GM23338 (cell line): ENCODE measurements around the gene GPRC5B. TPM values are rescaled to one million over a fixed set of nuclear protein-coding genes. Genes with fewer than 3 reads are reported as not detected.

Source experiments
- ATAC-seq: fragments of 200-7000 bp; cut with Tn5 transposase; 3 replicates; pipeline ENCODE4 v1.9.1; 2020
- DNase-seq: peaks from one replicate; pipeline ENCODE4 v3.0.0-alpha.2; 2015; ENCODE audit warnings: low spot score
- H2AFZ ChIP-seq: fragments of 200-600 bp; sonication (generic); 2 replicates; pipeline ENCODE4 v1.8.0; 2016; ENCODE audit warnings: antibody characterized with exemption, mild to moderate bottlenecking, moderate library complexity
- H3F3A ChIP-seq: fragments of 200-600 bp; sonication (generic); replicated peaks from 2 replicates; pipeline ENCODE4 v1.8.0; 2017; ENCODE audit warnings: antibody characterized with exemption, mixed run types, low read depth
- H3K27ac ChIP-seq: fragments of 200-600 bp; sonication (generic); 2 replicates; pipeline ENCODE4 v1.6.1; 2016; ENCODE audit warnings: low read depth
- H3K27me3 ChIP-seq: fragments of 200-600 bp; sonication (generic); 2 replicates; pipeline ENCODE4 v1.8.0; 2016; ENCODE audit warnings: mild to moderate bottlenecking, mixed run types, moderate library complexity; ENCODE audit not compliant: insufficient read depth
- H3K36me3 ChIP-seq: fragments of 200-600 bp; sonication (generic); 2 replicates; pipeline ENCODE4 v1.8.0; 2016; ENCODE audit warnings: mild to moderate bottlenecking; ENCODE audit not compliant: insufficient read depth
- H3K4me1 ChIP-seq: fragments of 200-600 bp; sonication (generic); 2 replicates; pipeline ENCODE4 v1.8.0; 2016; ENCODE audit warnings: mild to moderate bottlenecking, moderate library complexity; ENCODE audit not compliant: insufficient read depth
- H3K4me2 ChIP-seq: fragments of 200-600 bp; sonication (generic); 2 replicates; pipeline ENCODE4 v1.7.1; 2017; ENCODE audit warnings: mixed run types
- H3K4me3 ChIP-seq: fragments of 200-600 bp; sonication (generic); 2 replicates; pipeline ENCODE4 v1.6.1; 2016; ENCODE audit warnings: mixed run types
- H3K79me2 ChIP-seq: fragments of 200-600 bp; sonication (generic); replicated peaks from 2 replicates; pipeline ENCODE4 v1.8.0; 2017; ENCODE audit warnings: mild to moderate bottlenecking; ENCODE audit not compliant: insufficient read depth
- H3K9me2 ChIP-seq: fragments of 200-600 bp; sonication (generic); 2 replicates; pipeline ENCODE4 v1.8.0; 2017; ENCODE audit not compliant: insufficient read depth
- H4K20me1 ChIP-seq: fragments of 200-600 bp; sonication (generic); replicated peaks from 2 replicates; pipeline ENCODE4 v1.8.0; 2017; ENCODE audit warnings: mild to moderate bottlenecking; ENCODE audit not compliant: insufficient read depth
- H3K27ac Mint-ChIP-seq: 2 replicates; pipeline ENCODE4 v1.8.0; 2020; ENCODE audit warnings: inconsistent platforms, mild to moderate bottlenecking, moderate library complexity, mixed read lengths
- H3K27me3 Mint-ChIP-seq: 3 replicates; pipeline ENCODE4 v1.8.0; 2022; ENCODE audit warnings: low read depth, mild to moderate bottlenecking, moderate library complexity, mixed read lengths, inconsistent platforms; ENCODE audit not compliant: insufficient read depth, poor library complexity
- H3K36me3 Mint-ChIP-seq: 3 replicates; pipeline ENCODE4 v1.8.0; 2021; ENCODE audit warnings: low read depth, mild to moderate bottlenecking, inconsistent platforms, moderate library complexity, mixed read lengths
- H3K4me1 Mint-ChIP-seq: 3 replicates; pipeline ENCODE4 v1.8.0; 2020; ENCODE audit warnings: mild to moderate bottlenecking, inconsistent platforms, mixed read lengths
- H3K4me3 Mint-ChIP-seq: 3 replicates; pipeline ENCODE4 v1.8.0; 2021; ENCODE audit warnings: moderate library complexity, mild to moderate bottlenecking, inconsistent platforms, mixed read lengths
- H3K9me3 Mint-ChIP-seq: 3 replicates; pipeline ENCODE4 v1.8.0; 2020; ENCODE audit warnings: moderate library complexity, mild to moderate bottlenecking, inconsistent platforms, mixed read lengths
- CREB1 ChIP-seq: fragments of 250-450 bp; sonication (Bioruptor Pico); IDR thresholded peaks from 2 replicates; pipeline ENCODE4 v1.5.0; 2020; ENCODE audit warnings: low read depth, mild to moderate bottlenecking, moderate library complexity
- EZH2 ChIP-seq: fragments of 200-600 bp; sonication (generic); IDR thresholded peaks from one replicate; pipeline ENCODE4 v1.8.0; 2017; ENCODE audit warnings: antibody characterized with exemption, mild to moderate bottlenecking, low read depth; ENCODE audit not compliant: unreplicated experiment
- EZH2phosphoT487 ChIP-seq: fragments of 200-600 bp; sonication (generic); IDR thresholded peaks from one replicate; pipeline ENCODE4 v1.8.1; 2018; ENCODE audit warnings: antibody characterized with exemption; ENCODE audit not compliant: unreplicated experiment
- JUNB ChIP-seq: IDR thresholded peaks from one replicate; pipeline ENCODE4 v1.6.1; 2016; ENCODE audit warnings: antibody characterized with exemption; ENCODE audit not compliant: unreplicated experiment
- NANOG ChIP-seq: IDR thresholded peaks from 2 replicates; pipeline ENCODE4 v1.6.1; 2016; ENCODE audit warnings: antibody characterized with exemption, borderline replicate concordance
- POLR2AphosphoS5 ChIP-seq: IDR thresholded peaks from 2 replicates; pipeline ENCODE4 v1.6.1; 2016; ENCODE audit warnings: antibody characterized with exemption, low read depth
- STAT1 ChIP-seq: IDR thresholded peaks from one replicate; pipeline ENCODE4 v1.6.1; 2016; ENCODE audit warnings: antibody characterized with exemption; ENCODE audit not compliant: unreplicated experiment
- ZNF114 ChIP-seq: fragments of 250-450 bp; sonication (Bioruptor Pico); IDR thresholded peaks from 2 replicates; pipeline ENCODE4 v1.5.0; 2020; ENCODE audit warnings: mild to moderate bottlenecking, moderate library complexity
- ZNF331 ChIP-seq: fragments of 250-450 bp; sonication (Bioruptor Pico); IDR thresholded peaks from 2 replicates; pipeline ENCODE4 v1.5.0; 2020; ENCODE audit warnings: low read depth, mild to moderate bottlenecking, moderate library complexity
- polyA plus RNA-seq: library from polyadenylated mRNA; unstranded; fragments of >200 nt; fragmentation: Nextera tagmentation; extraction: Ambion mirVana; gene quantifications from 2 replicates; pipeline ENCODE4 v1.2.1, GENCODE V29; 2016
- total RNA-seq: library from RNA; depleted of rRNA; stranded (reverse); fragments of >200 nt; shearing (Covaris generic); gene quantifications from 2 replicates; pipeline ENCODE4 v1.2.3, GENCODE V29; 2014
- TF ChIP-seq, protein P1 (sequence below): fragments of 250-450 bp; sonication (Bioruptor Pico); IDR thresholded peaks from 2 replicates; pipeline ENCODE4 v1.5.0; 2020; ENCODE audit warnings: mild to moderate bottlenecking, moderate library complexity
- TF ChIP-seq, protein P2 (sequence below): IDR thresholded peaks from 2 replicates; pipeline ENCODE4 v1.6.1; 2016; ENCODE audit warnings: antibody characterized with exemption
- TF ChIP-seq, protein P3 (sequence below), 2 experiments: fragments of 200-600 bp in 1 of 2; sonication (generic) in 1 of 2; conservative IDR thresholded peaks; 2 replicates each; pipeline versions ENCODE4 v1.5.1 to v1.6.1; 2016 to 2017; ENCODE audit warnings: antibody characterized with exemption in 2 of 2, low read depth in 2 of 2, mild to moderate bottlenecking in 2 of 2, moderate library complexity in 1 of 2
- TF ChIP-seq, protein P4 (sequence below): IDR thresholded peaks from one replicate; pipeline ENCODE4 v1.6.1; 2018; ENCODE audit warnings: antibody characterized with exemption; ENCODE audit not compliant: unreplicated experiment

Gene GPRC5B
- total and polyA plus RNA-seq, 2 experiments from 2014 or later: 70.9 to 82.5 TPM

DNA sequence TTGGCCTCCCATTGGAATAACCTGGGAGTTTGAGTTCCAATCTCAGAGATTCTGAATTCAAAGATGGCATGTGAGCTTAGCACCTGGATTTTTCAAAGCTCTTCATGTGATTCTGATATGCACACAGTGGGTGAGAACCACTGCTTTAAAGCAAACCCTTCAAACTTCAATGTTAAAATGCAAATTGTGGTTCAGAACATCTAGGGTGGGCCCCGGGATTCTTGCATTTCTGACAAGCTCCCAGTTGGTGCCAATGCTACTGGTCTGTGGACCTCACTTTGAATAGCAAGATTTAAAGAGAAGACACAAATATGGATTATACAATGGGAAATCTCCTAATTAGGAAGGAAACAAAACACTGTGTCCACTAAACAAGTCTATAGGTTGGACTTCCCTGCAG is 43.8 kb upstream of the GPRC5B start:
- no peak overlapping the region for H3K4me3 Mint-ChIP-seq
- no peaks in the 10 kb centered on the region for H3K9me2 ChIP-seq
- no peak overlapping the region for H3K4me2 ChIP-seq
- no peak overlapping the region for H3K27ac ChIP-seq
- peaks cover 12% of the 10 kb centered on the region; the same call in 2 of the 3 replicates for H3K4me1 Mint-ChIP-seq
- no peaks in the 10 kb centered on the region for H3K79me2 ChIP-seq
- H3K27me3 Mint-ChIP-seq: peaks cover 1% of the 10 kb centered on the region
- H3K4me1 ChIP-seq: peaks cover 7% of the 10 kb centered on the region; the same call in 1 of the 2 replicates
- H3K9me3 Mint-ChIP-seq: peaks cover 9% of the 10 kb centered on the region; the same call in 2 of the 3 replicates
- ATAC-seq (no peak), DNase-seq (no peak)
- peaks cover 3% of the 10 kb centered on the region; the same call in 1 of the 3 replicates for H3K36me3 Mint-ChIP-seq
- no peaks in the 10 kb centered on the region for H3K27me3 ChIP-seq
- H4K20me1 ChIP-seq: no peaks in the 10 kb centered on the region
- TF ChIP-seq JUNB: no peak
- no peak for TF ChIP-seq ZNF331 (CRISPR knock-in tag)
- no peak for TF ChIP-seq NANOG
- no peak for TF ChIP-seq STAT1
- TF ChIP-seq, protein P1, sequence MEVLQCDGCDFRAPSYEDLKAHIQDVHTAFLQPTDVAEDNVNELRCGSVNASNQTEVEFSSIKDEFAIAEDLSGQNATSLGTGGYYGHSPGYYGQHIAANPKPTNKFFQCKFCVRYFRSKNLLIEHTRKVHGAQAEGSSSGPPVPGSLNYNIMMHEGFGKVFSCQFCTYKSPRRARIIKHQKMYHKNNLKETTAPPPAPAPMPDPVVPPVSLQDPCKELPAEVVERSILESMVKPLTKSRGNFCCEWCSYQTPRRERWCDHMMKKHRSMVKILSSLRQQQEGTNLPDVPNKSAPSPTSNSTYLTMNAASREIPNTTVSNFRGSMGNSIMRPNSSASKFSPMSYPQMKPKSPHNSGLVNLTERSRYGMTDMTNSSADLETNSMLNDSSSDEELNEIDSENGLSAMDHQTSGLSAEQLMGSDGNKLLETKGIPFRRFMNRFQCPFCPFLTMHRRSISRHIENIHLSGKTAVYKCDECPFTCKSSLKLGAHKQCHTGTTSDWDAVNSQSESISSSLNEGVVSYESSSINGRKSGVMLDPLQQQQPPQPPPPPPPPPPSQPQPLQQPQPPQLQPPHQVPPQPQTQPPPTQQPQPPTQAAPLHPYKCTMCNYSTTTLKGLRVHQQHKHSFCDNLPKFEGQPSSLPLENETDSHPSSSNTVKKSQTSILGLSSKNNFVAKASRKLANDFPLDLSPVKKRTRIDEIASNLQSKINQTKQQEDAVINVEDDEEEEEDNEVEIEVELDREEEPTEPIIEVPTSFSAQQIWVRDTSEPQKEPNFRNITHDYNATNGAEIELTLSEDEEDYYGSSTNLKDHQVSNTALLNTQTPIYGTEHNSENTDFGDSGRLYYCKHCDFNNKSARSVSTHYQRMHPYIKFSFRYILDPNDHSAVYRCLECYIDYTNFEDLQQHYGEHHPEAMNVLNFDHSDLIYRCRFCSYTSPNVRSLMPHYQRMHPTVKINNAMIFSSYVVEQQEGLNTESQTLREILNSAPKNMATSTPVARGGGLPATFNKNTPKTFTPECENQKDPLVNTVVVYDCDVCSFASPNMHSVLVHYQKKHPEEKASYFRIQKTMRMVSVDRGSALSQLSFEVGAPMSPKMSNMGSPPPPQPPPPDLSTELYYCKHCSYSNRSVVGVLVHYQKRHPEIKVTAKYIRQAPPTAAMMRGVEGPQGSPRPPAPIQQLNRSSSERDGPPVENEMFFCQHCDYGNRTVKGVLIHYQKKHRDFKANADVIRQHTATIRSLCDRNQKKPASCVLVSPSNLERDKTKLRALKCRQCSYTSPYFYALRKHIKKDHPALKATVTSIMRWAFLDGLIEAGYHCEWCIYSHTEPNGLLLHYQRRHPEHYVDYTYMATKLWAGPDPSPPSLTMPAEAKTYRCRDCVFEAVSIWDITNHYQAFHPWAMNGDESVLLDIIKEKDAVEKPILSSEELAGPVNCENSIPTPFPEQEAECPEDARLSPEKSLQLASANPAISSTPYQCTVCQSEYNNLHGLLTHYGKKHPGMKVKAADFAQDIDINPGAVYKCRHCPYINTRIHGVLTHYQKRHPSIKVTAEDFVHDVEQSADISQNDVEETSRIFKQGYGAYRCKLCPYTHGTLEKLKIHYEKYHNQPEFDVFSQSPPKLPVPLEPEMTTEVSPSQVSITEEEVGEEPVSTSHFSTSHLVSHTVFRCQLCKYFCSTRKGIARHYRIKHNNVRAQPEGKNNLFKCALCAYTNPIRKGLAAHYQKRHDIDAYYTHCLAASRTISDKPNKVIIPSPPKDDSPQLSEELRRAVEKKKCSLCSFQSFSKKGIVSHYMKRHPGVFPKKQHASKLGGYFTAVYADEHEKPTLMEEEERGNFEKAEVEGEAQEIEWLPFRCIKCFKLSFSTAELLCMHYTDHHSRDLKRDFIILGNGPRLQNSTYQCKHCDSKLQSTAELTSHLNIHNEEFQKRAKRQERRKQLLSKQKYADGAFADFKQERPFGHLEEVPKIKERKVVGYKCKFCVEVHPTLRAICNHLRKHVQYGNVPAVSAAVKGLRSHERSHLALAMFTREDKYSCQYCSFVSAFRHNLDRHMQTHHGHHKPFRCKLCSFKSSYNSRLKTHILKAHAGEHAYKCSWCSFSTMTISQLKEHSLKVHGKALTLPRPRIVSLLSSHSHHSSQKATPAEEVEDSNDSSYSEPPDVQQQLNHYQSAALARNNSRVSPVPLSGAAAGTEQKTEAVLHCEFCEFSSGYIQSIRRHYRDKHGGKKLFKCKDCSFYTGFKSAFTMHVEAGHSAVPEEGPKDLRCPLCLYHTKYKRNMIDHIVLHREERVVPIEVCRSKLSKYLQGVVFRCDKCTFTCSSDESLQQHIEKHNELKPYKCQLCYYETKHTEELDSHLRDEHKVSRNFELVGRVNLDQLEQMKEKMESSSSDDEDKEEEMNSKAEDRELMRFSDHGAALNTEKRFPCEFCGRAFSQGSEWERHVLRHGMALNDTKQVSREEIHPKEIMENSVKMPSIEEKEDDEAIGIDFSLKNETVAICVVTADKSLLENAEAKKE: no peak
- TF ChIP-seq, protein P2, sequence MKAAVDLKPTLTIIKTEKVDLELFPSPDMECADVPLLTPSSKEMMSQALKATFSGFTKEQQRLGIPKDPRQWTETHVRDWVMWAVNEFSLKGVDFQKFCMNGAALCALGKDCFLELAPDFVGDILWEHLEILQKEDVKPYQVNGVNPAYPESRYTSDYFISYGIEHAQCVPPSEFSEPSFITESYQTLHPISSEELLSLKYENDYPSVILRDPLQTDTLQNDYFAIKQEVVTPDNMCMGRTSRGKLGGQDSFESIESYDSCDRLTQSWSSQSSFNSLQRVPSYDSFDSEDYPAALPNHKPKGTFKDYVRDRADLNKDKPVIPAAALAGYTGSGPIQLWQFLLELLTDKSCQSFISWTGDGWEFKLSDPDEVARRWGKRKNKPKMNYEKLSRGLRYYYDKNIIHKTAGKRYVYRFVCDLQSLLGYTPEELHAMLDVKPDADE: no peak
- no peak for TF ChIP-seq EZH2
- no peak for TF ChIP-seq EZH2phosphoT487
- TF ChIP-seq CREB1: no peak
- TF ChIP-seq, protein P3, sequence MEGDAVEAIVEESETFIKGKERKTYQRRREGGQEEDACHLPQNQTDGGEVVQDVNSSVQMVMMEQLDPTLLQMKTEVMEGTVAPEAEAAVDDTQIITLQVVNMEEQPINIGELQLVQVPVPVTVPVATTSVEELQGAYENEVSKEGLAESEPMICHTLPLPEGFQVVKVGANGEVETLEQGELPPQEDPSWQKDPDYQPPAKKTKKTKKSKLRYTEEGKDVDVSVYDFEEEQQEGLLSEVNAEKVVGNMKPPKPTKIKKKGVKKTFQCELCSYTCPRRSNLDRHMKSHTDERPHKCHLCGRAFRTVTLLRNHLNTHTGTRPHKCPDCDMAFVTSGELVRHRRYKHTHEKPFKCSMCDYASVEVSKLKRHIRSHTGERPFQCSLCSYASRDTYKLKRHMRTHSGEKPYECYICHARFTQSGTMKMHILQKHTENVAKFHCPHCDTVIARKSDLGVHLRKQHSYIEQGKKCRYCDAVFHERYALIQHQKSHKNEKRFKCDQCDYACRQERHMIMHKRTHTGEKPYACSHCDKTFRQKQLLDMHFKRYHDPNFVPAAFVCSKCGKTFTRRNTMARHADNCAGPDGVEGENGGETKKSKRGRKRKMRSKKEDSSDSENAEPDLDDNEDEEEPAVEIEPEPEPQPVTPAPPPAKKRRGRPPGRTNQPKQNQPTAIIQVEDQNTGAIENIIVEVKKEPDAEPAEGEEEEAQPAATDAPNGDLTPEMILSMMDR (conservative IDR thresholded peaks at IDR 0.05; ENCODE audit: low read depth in 2 of 2): no peak
- TF ChIP-seq, protein P4, sequence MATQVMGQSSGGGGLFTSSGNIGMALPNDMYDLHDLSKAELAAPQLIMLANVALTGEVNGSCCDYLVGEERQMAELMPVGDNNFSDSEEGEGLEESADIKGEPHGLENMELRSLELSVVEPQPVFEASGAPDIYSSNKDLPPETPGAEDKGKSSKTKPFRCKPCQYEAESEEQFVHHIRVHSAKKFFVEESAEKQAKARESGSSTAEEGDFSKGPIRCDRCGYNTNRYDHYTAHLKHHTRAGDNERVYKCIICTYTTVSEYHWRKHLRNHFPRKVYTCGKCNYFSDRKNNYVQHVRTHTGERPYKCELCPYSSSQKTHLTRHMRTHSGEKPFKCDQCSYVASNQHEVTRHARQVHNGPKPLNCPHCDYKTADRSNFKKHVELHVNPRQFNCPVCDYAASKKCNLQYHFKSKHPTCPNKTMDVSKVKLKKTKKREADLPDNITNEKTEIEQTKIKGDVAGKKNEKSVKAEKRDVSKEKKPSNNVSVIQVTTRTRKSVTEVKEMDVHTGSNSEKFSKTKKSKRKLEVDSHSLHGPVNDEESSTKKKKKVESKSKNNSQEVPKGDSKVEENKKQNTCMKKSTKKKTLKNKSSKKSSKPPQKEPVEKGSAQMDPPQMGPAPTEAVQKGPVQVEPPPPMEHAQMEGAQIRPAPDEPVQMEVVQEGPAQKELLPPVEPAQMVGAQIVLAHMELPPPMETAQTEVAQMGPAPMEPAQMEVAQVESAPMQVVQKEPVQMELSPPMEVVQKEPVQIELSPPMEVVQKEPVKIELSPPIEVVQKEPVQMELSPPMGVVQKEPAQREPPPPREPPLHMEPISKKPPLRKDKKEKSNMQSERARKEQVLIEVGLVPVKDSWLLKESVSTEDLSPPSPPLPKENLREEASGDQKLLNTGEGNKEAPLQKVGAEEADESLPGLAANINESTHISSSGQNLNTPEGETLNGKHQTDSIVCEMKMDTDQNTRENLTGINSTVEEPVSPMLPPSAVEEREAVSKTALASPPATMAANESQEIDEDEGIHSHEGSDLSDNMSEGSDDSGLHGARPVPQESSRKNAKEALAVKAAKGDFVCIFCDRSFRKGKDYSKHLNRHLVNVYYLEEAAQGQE: no peak
- TF ChIP-seq ZNF114 (CRISPR knock-in tag): no peak
- no peak for TF ChIP-seq POLR2AphosphoS5
- no peak overlapping the region for H3K4me3 ChIP-seq
- peak overlapping the region; percentile 4; the same call in 1 of the 2 replicates for H2AFZ ChIP-seq
- no peak overlapping the region for H3K27ac Mint-ChIP-seq
- H3F3A ChIP-seq: no peaks in the 10 kb centered on the region; the same call in 1 of the 2 replicates
- no peaks in the 10 kb centered on the region for H3K36me3 ChIP-seq
